K562 (cell line): ENCODE data around the gene NFIC. TPM values are rescaled to one million over a fixed set of nuclear protein-coding genes. Genes with fewer than 3 reads are reported as not detected.
A peak's percentile ranks its signal among the peaks of the same experiment; 100 is the strongest.

Source experiments
- ATAC-seq: fragments of 200-7000 bp; cut with Tn5 transposase; 3 replicates; pipeline ENCODE4 v1.9.1; 2020; ENCODE audit warnings: moderate library complexity
- BruUV-seq: library from RNA; stranded (reverse); fragments of 400-500 nt; replicated peaks from 2 replicates; lab custom pipeline; 2021; lab: Mats Ljungman, UMichigan
- CTCF ChIA-PET: fragments of 300-600 bp; formaldehyde crosslinking; extraction: SDS; loops from one replicate; lab custom pipeline; 2021; ENCODE audit warnings: low intra/inter-chr PET ratio; lab: Yijun Ruan, JAX
- POLR2A ChIA-PET: fragments of 300-600, 350-650 bp; sonication (Branson Sonifier 250); formaldehyde crosslinking; extraction: SDS; loops from one replicate; lab custom pipeline; 2021; ENCODE audit warnings: antibody characterized with exemption, inconsistent platforms; lab: Yijun Ruan, JAX
- DNase-seq, 4 experiments: peaks; one replicate each; pipeline versions ENCODE4 v3.0.0 to v3.0.0-alpha.2; 2011 to 2018; ENCODE audit warnings: low spot score in 3 of 4, mixed read lengths in 3 of 4; ENCODE audit errors: extremely low read depth in 1 of 4
- FAIRE-seq: peaks from 2 replicates; lab custom pipeline; 2011; peaks lifted over from hg19 to GRCh38; lab: Jason Lieb, UNC
- H2AFZ ChIP-seq: 2 replicates; pipeline ENCODE4 v1.6.0; 2011; ENCODE audit warnings: low read depth, low read length, control low read depth, inconsistent platforms
- H3K27ac ChIP-seq: fragments of 200-600 bp; 3 replicates; pipeline ENCODE4 v1.8.0; 2011; ENCODE audit warnings: low read depth, mild to moderate bottlenecking, control low read depth, inconsistent platforms, low read length, moderate library complexity, mixed read lengths; ENCODE audit errors: extremely low read depth
- H3K27me3 ChIP-seq, 2 experiments: fragments of 300-600 bp in 1 of 2; 2 replicates in 1 of 2; 3 replicates in 1 of 2; pipeline versions ENCODE4 v1.6.0 to v1.8.0; 2011; ENCODE audit warnings: inconsistent platforms in 2 of 2, low read length in 2 of 2, mild to moderate bottlenecking in 1 of 2, mixed read lengths in 1 of 2, moderate library complexity in 1 of 2; ENCODE audit not compliant: control insufficient read depth in 2 of 2, insufficient read depth in 2 of 2
- H3K36me3 ChIP-seq: fragments of 300-600 bp; 3 replicates; pipeline ENCODE4 v1.8.0; 2011; ENCODE audit warnings: mild to moderate bottlenecking, low read length, inconsistent platforms; ENCODE audit not compliant: control insufficient read depth, insufficient read depth
- H3K4me1 ChIP-seq, 2 experiments: fragments of 200-600 bp in 1 of 2; replicated peaks in 1 of 2; 2 replicates in 1 of 2; 3 replicates in 1 of 2; pipeline versions ENCODE4 v1.5.1 to v1.8.0; 2011; ENCODE audit warnings: inconsistent platforms in 2 of 2, low read length in 2 of 2, mild to moderate bottlenecking in 1 of 2, mixed read lengths in 1 of 2, moderate library complexity in 1 of 2; ENCODE audit not compliant: control insufficient read depth in 2 of 2, insufficient read depth in 2 of 2
- H3K4me2 ChIP-seq: 2 replicates; pipeline ENCODE4 v1.6.1; 2011; ENCODE audit warnings: low read length, control low read depth, inconsistent platforms, mixed read lengths; ENCODE audit not compliant: insufficient read depth
- H3K4me3 ChIP-seq: fragments of 200-600 bp; sonication (generic), shearing (Covaris generic); 2 replicates; pipeline ENCODE4 v1.5.1; 2016; ENCODE audit warnings: control low read depth, inconsistent platforms
- H3K79me2 ChIP-seq: fragments of 200-600 bp; 3 replicates; pipeline ENCODE4 v1.8.0; 2011; ENCODE audit warnings: low read length, inconsistent platforms; ENCODE audit not compliant: control insufficient read depth, insufficient read depth
- H3K9ac ChIP-seq, 2 experiments: 2 replicates each; pipeline versions ENCODE4 v1.6.0 to v1.6.1; 2011; ENCODE audit warnings: low read depth in 2 of 2, low read length in 2 of 2, control low read depth in 1 of 2, inconsistent platforms in 1 of 2, mild to moderate bottlenecking in 1 of 2, mixed read lengths in 1 of 2; ENCODE audit not compliant: insufficient read depth in 1 of 2
- H3K9me1 ChIP-seq: one replicate; pipeline ENCODE4 v1.6.0; 2011; ENCODE audit warnings: inconsistent platforms, mild to moderate bottlenecking, low read length, moderate library complexity; ENCODE audit not compliant: control insufficient read depth, insufficient read depth
- H3K9me3 ChIP-seq: replicated peaks from 2 replicates; pipeline ENCODE4 v1.5.1; 2011; ENCODE audit warnings: low read depth, low read length, inconsistent platforms; ENCODE audit not compliant: control insufficient read depth, insufficient read depth
- H4K20me1 ChIP-seq: replicated peaks from 2 replicates; pipeline ENCODE4 v1.6.1; 2011; ENCODE audit warnings: low read length, inconsistent platforms, mixed read lengths; ENCODE audit not compliant: control insufficient read depth, insufficient read depth
- AFF4 ChIP-seq: sonication (generic); formaldehyde crosslinking; IDR thresholded peaks from 2 replicates; pipeline ENCODE4 v1.8.0; 2023; ENCODE audit warnings: mild to moderate bottlenecking, missing genetic modification reagents
- CUX1 ChIP-seq: fragments of 200-800 bp; sonication (Bioruptor generic); IDR thresholded peaks from 2 replicates; pipeline ENCODE4 v1.6.1; 2016; ENCODE audit warnings: missing genetic modification characterization, missing compliant biosample characterization
- DMBX1 ChIP-seq: fragments of 250-450 bp; sonication (Bioruptor Pico); IDR thresholded peaks from 2 replicates; pipeline ENCODE4 v1.8.0; 2022; ENCODE audit warnings: inconsistent platforms, mild to moderate bottlenecking, moderate library complexity, borderline replicate concordance
- HDAC1 ChIP-seq, 2 experiments: fragments of 450-650 bp; IDR thresholded peaks; 2 replicates each; pipeline ENCODE4 v1.6.1; 2016 to 2017; ENCODE audit warnings: inconsistent platforms in 1 of 2, mild to moderate bottlenecking in 1 of 2, moderate library complexity in 1 of 2
- RBM25 ChIP-seq: fragments of 200-400 bp; formaldehyde crosslinking; IDR thresholded peaks from 2 replicates; pipeline ENCODE4 v1.6.1; 2018; ENCODE audit warnings: low read length, low read depth, moderate library complexity; ENCODE audit not compliant: severe bottlenecking
- RCOR1 ChIP-seq, 2 experiments: IDR thresholded peaks; 2 replicates each; pipeline ENCODE4 v1.6.1; 2012; ENCODE audit warnings: low read depth in 2 of 2, low read length in 2 of 2, borderline replicate concordance in 1 of 2, improper control_type of control experiment in 1 of 2
- TAF1 ChIP-seq: IDR thresholded peaks from 2 replicates; pipeline ENCODE4 v1.6.1; 2011; ENCODE audit warnings: mild to moderate bottlenecking, low read length, moderate library complexity; ENCODE audit not compliant: insufficient read depth, control insufficient read depth, severe bottlenecking; ENCODE audit errors: extremely low read depth
- THAP7 ChIP-seq: fragments of 250-450 bp; sonication (Bioruptor Pico); IDR thresholded peaks from 2 replicates; pipeline ENCODE4 v1.5.0; 2021
- WGBS: fragments of 100-300 bp; shearing (Covaris generic); methylation state at CpG from one replicate; pipeline ENCODE4 v1.1.6; 2016; ENCODE audit warnings: low coverage, mixed read lengths; ENCODE audit not compliant: insufficient coverage; ENCODE audit errors: missing lambda C conversion rate; 5-methylcytosine and 5-hydroxymethylcytosine counted together
- in situ Hi-C: fragments of 300-500 bp; cut with MboI; formaldehyde crosslinking; loops from 4 replicates; pipeline ENCODE4 v1.15.0; 2018; ENCODE audit warnings: inconsistent platforms, mixed read lengths
- intact Hi-C: fragments of 100-400 bp; cut with micrococcal nuclease; formaldehyde crosslinking; loops from 2 replicates; pipeline ENCODE4 v1.14.2; 2022
- polyA plus RNA-seq, 8 experiments: library from polyadenylated mRNA; depleted of rRNA in 4 of 8; stranded (reverse) in 5 of 8; unstranded in 3 of 8; fragments of >200 nt; fragmentation: Nextera tagmentation in 2 of 8; fragmentation: Illumina TruSeq in 1 of 8; extraction: Ambion mirVana in 2 of 8; extraction: Trizol in 1 of 8; gene quantifications; 2 replicates each; pipeline versions ENCODE4 v1.2.1 to v1.2.3, GENCODE V29; 2011 to 2014; ENCODE audit warnings: inconsistent platforms in 1 of 8, missing spikeins in 1 of 8
- total RNA-seq, 7 experiments: library from RNA; depleted of rRNA in 6 of 7; stranded (reverse); fragments of >200 nt in 6 of 7; fragmentation: Illumina TruSeq in 2 of 7; extraction: Trizol in 2 of 7; gene quantifications; 2 replicates each; pipeline versions ENCODE4 v1.2.1 to v1.2.3, GENCODE V29; 2011 to 2021; ENCODE audit warnings: low replicate concordance in 1 of 7

NFIC gene
- total and polyA plus RNA-seq, 9 of the 15 experiments (the other 6 are each of a cell fraction or from before 2014, with no cell fraction given), result 0.71 to 62.1 (median 6.9) TPM

- ATAC-seq, result no peak
- peaks cover 4% of the 10 kb centered on the region for H4K20me1 ChIP-seq
- no peaks in the 10 kb centered on the region for H3K9me1 ChIP-seq
- CTCF ChIA-PET, result no interaction called here
- TF ChIP-seq THAP7 (CRISPR knock-in tag) (no peak), DMBX1 (CRISPR knock-in tag) (no peak), RBM25 (peak; percentile 97), RCOR1 (IDR thresholded peaks at IDR 0.05; ENCODE audit: borderline replicate concordance in 1 of 2, low read depth in 2 of 2, low read length in 2 of 2) (0 out of 4 replicates have a peak, but pooled peaks of 1 of the 2 experiments have one; percentile 9), HDAC1 (IDR thresholded peaks at IDR 0.05) (no peak), CUX1 (CRISPR knock-in tag) (no peak), TAF1 (no peak), AFF4 (CRISPR knock-in tag) (no peak)
- intact Hi-C loops, result loop anchor here (5.0 kb wide), 1 partner anchor 75 kb away; no protein-coding TSS in a partner anchor
- H2AFZ ChIP-seq, result no peak overlapping the region
- H3K4me1 ChIP-seq, result peaks cover 14 to 31% of the 10 kb centered on the region in 2 experiments
- H3K9ac ChIP-seq, result no peak overlapping the region
- no peak overlapping the region for H3K27ac ChIP-seq
- H3K27me3 ChIP-seq, result no peaks in the 10 kb centered on the region
- in situ Hi-C loops, result no loop called here
- no TSS peak for BruUV-seq
- H3K4me3 ChIP-seq, result no peak overlapping the region
- H3K4me2 ChIP-seq, result no peak overlapping the region
- POLR2A ChIA-PET, result interaction anchor here (0.6 to 1.2 kb wide), 3 partner anchors 9 to 17 kb away, joined by 3 to 5 read pairs (median 4); no protein-coding TSS in a partner anchor
- WGBS, result 73% methylated on average over 2 of the region's 2 CpGs
- peaks cover 2% of the 10 kb centered on the region; the same call in 1 of the 3 replicates for H3K36me3 ChIP-seq
- H3K9me3 ChIP-seq, result no peaks in the 10 kb centered on the region
- peaks cover 25% of the 10 kb centered on the region for H3K79me2 ChIP-seq
- peak; percentile 58 for FAIRE-seq
- no peak for DNase-seq
Observed at GRCh38 chr19:3356805-3357204, 9.6 kb upstream of the NFIC start.
